A549 (cell line): ENCODE results near the gene RANGRF. TPM values are rescaled to one million over a fixed set of nuclear protein-coding genes. Genes with fewer than 3 reads are reported as not detected.

ENCODE experiments used
- ATAC-seq, 2 experiments: fragments of 200-7000 bp in 1 of 2; fragments of >200 bp in 1 of 2; cut with Nextera tagmentation in 1 of 2; cut with Tn5 transposase in 1 of 2; 3 replicates each; pipeline versions ENCODE4 v1.8.0 to v1.9.1; 2018 to 2020; ENCODE audit warnings: mild to moderate bottlenecking in 1 of 2, moderate library complexity in 1 of 2
- CTCF ChIA-PET: fragments of 300-600 bp; sonication (Branson Sonifier 250); formaldehyde crosslinking; extraction: SDS; loops from one replicate; lab custom pipeline; 2021; ENCODE audit warnings: antibody characterized with exemption, inconsistent platforms; lab: Yijun Ruan, JAX
- POLR2A ChIA-PET: fragments of 350-600 bp; formaldehyde crosslinking; extraction: SDS; loops from one replicate; lab custom pipeline; 2021; ENCODE audit warnings: antibody characterized with exemption, inconsistent platforms; lab: Yijun Ruan, JAX
- DNase-seq, 2 experiments: peaks; one replicate each; pipeline versions ENCODE4 v3.0.0 to v3.0.0-alpha.2; 2011 to 2016; ENCODE audit warnings: low read depth in 1 of 2, low spot score in 1 of 2
- FAIRE-seq: peaks from 2 replicates; lab custom pipeline; 2011; peaks lifted over from hg19 to GRCh38; lab: Jason Lieb, UNC
- H3K27ac ChIP-seq, 2 experiments: fragments of >200 bp; sonication (Bioruptor Twin); formaldehyde crosslinking; 3 replicates each; pipeline ENCODE4 v1.5.1; 2016 to 2017
- H3K4me1 ChIP-seq: fragments of >200 bp; sonication (Bioruptor Twin); formaldehyde crosslinking; 3 replicates; pipeline ENCODE4 v1.6.1; 2016
- H3K4me2 ChIP-seq: fragments of >200 bp; sonication (Bioruptor Twin); formaldehyde crosslinking; 3 replicates; pipeline ENCODE4 v1.6.1; 2016
- H3K4me3 ChIP-seq: fragments of >200 bp; sonication (Bioruptor Twin); formaldehyde crosslinking; 3 replicates; pipeline ENCODE4 v1.5.1; 2016
- H3K9me3 ChIP-seq: fragments of >200 bp; sonication (Bioruptor Twin); formaldehyde crosslinking; 3 replicates; pipeline ENCODE4 v1.6.1; 2016
- BCL3 ChIP-seq: fragments of >200 bp; sonication (Bioruptor Twin); formaldehyde crosslinking; IDR thresholded peaks from 3 replicates; pipeline ENCODE4 v1.6.1; 2016
- BHLHE40 ChIP-seq: IDR thresholded peaks from 2 replicates; pipeline ENCODE4 v1.6.1; 2012; ENCODE audit warnings: low read depth, low read length, inconsistent platforms
- CBX2 ChIP-seq: fragments of 200-600 bp; sonication (generic); IDR thresholded peaks from 2 replicates; pipeline ENCODE4 v1.6.1; 2016; ENCODE audit warnings: low read depth, mild to moderate bottlenecking, borderline replicate concordance
- CBX8 ChIP-seq: fragments of 200-600 bp; sonication (generic); IDR thresholded peaks from 2 replicates; pipeline ENCODE4 v1.6.1; 2016
- CHD2 ChIP-seq: fragments of 150-350 bp; IDR thresholded peaks from 2 replicates; pipeline ENCODE4 v1.6.1; 2014; ENCODE audit warnings: low read length; ENCODE audit not compliant: partially characterized antibody
- E2F6 ChIP-seq: IDR thresholded peaks from 2 replicates; pipeline ENCODE4 v1.6.1; 2012; ENCODE audit warnings: low read depth, borderline replicate concordance
- EHF ChIP-seq: fragments of 250-450 bp; sonication (Bioruptor Pico); IDR thresholded peaks from 2 replicates; pipeline ENCODE4 v1.5.0; 2020; ENCODE audit warnings: mild to moderate bottlenecking
- EP300 ChIP-seq, 2 experiments: fragments of >200 bp; sonication (Bioruptor Twin); formaldehyde crosslinking; IDR thresholded peaks; 2 replicates in 1 of 2; 3 replicates in 1 of 2; pipeline ENCODE4 v1.6.1; 2016 to 2017
- ESRRA ChIP-seq: fragments of 150-350 bp; IDR thresholded peaks from 2 replicates; pipeline ENCODE4 v1.6.1; 2014; ENCODE audit warnings: mild to moderate bottlenecking, low read length, borderline replicate concordance
- FOXS1 ChIP-seq: fragments of 250-450 bp; sonication (Bioruptor Pico); IDR thresholded peaks from 2 replicates; pipeline ENCODE4 v1.5.0; 2020; ENCODE audit warnings: mild to moderate bottlenecking, moderate library complexity
- GATA3 ChIP-seq: IDR thresholded peaks from 2 replicates; pipeline ENCODE4 v1.6.1; 2012; ENCODE audit warnings: borderline replicate concordance
- HDAC2 ChIP-seq: fragments of 200-600 bp; sonication (generic); IDR thresholded peaks from 2 replicates; pipeline ENCODE4 v1.6.1; 2016
- HES2 ChIP-seq: fragments of >200 bp; sonication (Bioruptor Twin); formaldehyde crosslinking; IDR thresholded peaks from 2 replicates; pipeline ENCODE4 v1.6.1; 2016
- HOXA7 ChIP-seq: fragments of 250-450 bp; sonication (Bioruptor Pico); IDR thresholded peaks from 2 replicates; pipeline ENCODE4 v1.5.0; 2020; ENCODE audit warnings: mild to moderate bottlenecking, moderate library complexity
- HOXB13 ChIP-seq: fragments of 250-450 bp; sonication (Bioruptor Pico); IDR thresholded peaks from 2 replicates; pipeline ENCODE4 v1.5.0; 2020; ENCODE audit warnings: low read depth, mild to moderate bottlenecking, moderate library complexity
- KDM1A ChIP-seq: fragments of 200-600 bp; sonication (generic); IDR thresholded peaks from 2 replicates; pipeline ENCODE4 v1.6.1; 2016; ENCODE audit warnings: low read depth, mild to moderate bottlenecking
- MAFK ChIP-seq: fragments of 450-650 bp; IDR thresholded peaks from 2 replicates; pipeline ENCODE4 v1.6.1; 2014; ENCODE audit not compliant: partially characterized antibody
- MAX ChIP-seq: IDR thresholded peaks from 2 replicates; pipeline ENCODE4 v1.6.1; 2012
- MAZ ChIP-seq: fragments of 150-350 bp; IDR thresholded peaks from 2 replicates; pipeline ENCODE4 v1.6.1; 2014; ENCODE audit warnings: antibody characterized with exemption, low read depth, low read length, borderline replicate concordance
- MYC ChIP-seq: IDR thresholded peaks from 2 replicates; pipeline ENCODE4 v1.6.1; 2012; ENCODE audit warnings: mild to moderate bottlenecking, inconsistent platforms, low read length, improper control_type of control experiment, borderline replicate concordance
- NFE2L2 ChIP-seq: fragments of 150-350 bp; conservative IDR thresholded peaks from 2 replicates; pipeline ENCODE4 v1.6.1; 2014; ENCODE audit warnings: low read length
- NPAS2 ChIP-seq: fragments of 250-450 bp; sonication (Bioruptor Pico); IDR thresholded peaks from 2 replicates; pipeline ENCODE4 v1.8.0; 2022; ENCODE audit warnings: mild to moderate bottlenecking, moderate library complexity, borderline replicate concordance
- NR3C1 ChIP-seq: fragments of >200 bp; sonication (Bioruptor Twin); formaldehyde crosslinking; IDR thresholded peaks from 3 replicates; pipeline ENCODE4 v1.6.1; 2017
- POLR2A ChIP-seq: IDR thresholded peaks from 2 replicates; pipeline ENCODE4 v1.6.1; 2012; ENCODE audit warnings: mild to moderate bottlenecking, low read length
- RAD21 ChIP-seq, 2 experiments: fragments of >200 bp in 1 of 2; sonication (Bioruptor Twin) in 1 of 2; formaldehyde crosslinking in 1 of 2; IDR thresholded peaks in 1 of 2; conservative IDR thresholded peaks in 1 of 2; 2 replicates in 1 of 2; 3 replicates in 1 of 2; pipeline ENCODE4 v1.6.1; 2012 to 2018; ENCODE audit warnings: inconsistent platforms in 1 of 2
- RARB ChIP-seq: fragments of 250-450 bp; sonication (Bioruptor Pico); IDR thresholded peaks from 2 replicates; pipeline ENCODE4 v1.8.0; 2021; ENCODE audit warnings: mild to moderate bottlenecking, moderate library complexity
- RCOR1 ChIP-seq: fragments of 150-350 bp; IDR thresholded peaks from 2 replicates; pipeline ENCODE4 v1.6.1; 2014; ENCODE audit warnings: antibody characterized with exemption, low read length, low read depth
- RFX5 ChIP-seq: fragments of 450-650 bp; IDR thresholded peaks from 2 replicates; pipeline ENCODE4 v1.7.1; 2014; ENCODE audit warnings: antibody characterized with exemption, mild to moderate bottlenecking, moderate library complexity
- SMC3 ChIP-seq: fragments of >200 bp; sonication (Bioruptor Twin); formaldehyde crosslinking; IDR thresholded peaks from 3 replicates; pipeline ENCODE4 v1.6.1; 2018; ENCODE audit warnings: inconsistent platforms
- TFCP2L1 ChIP-seq: fragments of 250-450 bp; sonication (Bioruptor Pico); IDR thresholded peaks from 2 replicates; pipeline ENCODE4 v1.5.0; 2021; ENCODE audit warnings: mild to moderate bottlenecking
- TP53 ChIP-seq: fragments of 250-450 bp; sonication (Bioruptor Pico); IDR thresholded peaks from 2 replicates; pipeline ENCODE4 v1.5.0; 2021; ENCODE audit warnings: mild to moderate bottlenecking, moderate library complexity
- ZC3H11A ChIP-seq: fragments of 450-650 bp; IDR thresholded peaks from 2 replicates; pipeline ENCODE4 v1.6.1; 2014; ENCODE audit warnings: antibody characterized with exemption, mild to moderate bottlenecking
- ZNF302 ChIP-seq: fragments of 250-450 bp; sonication (Bioruptor Pico); IDR thresholded peaks from 2 replicates; pipeline ENCODE4 v1.9.0; 2021; ENCODE audit warnings: inconsistent platforms, mild to moderate bottlenecking, moderate library complexity
- ZSCAN20 ChIP-seq: fragments of 250-450 bp; sonication (Bioruptor Pico); IDR thresholded peaks from 2 replicates; pipeline ENCODE4 v1.8.0; 2022; ENCODE audit warnings: mild to moderate bottlenecking, moderate library complexity
- WGBS: methylation state at CpG from one replicate; pipeline ENCODE4 v1.1.6; 2017; ENCODE audit errors: missing lambda C conversion rate; 5-methylcytosine and 5-hydroxymethylcytosine counted together
- polyA plus RNA-seq, 4 experiments: library from polyadenylated mRNA; depleted of rRNA in 3 of 4; stranded (reverse); fragments of >200 nt; fragmentation: RNase III in 1 of 4; extraction: RNeasy Plus Mini Kit Qiagen cat#74134 plus additional on column Dnase treatment in 1 of 4; gene quantifications; 2 replicates in 3 of 4; 3 replicates in 1 of 4; pipeline ENCODE4 v1.2.3, GENCODE V29; 2011 to 2017
- TF ChIP-seq, protein P1 (sequence below): fragments of 250-450 bp; sonication (Bioruptor Pico); IDR thresholded peaks from 2 replicates; pipeline ENCODE4 v1.5.0; 2021; ENCODE audit warnings: mild to moderate bottlenecking, moderate library complexity, borderline replicate concordance

RANGRF gene
- polyA plus RNA-seq, 2 of the 4 experiments (the other 2 are of a cell fraction): 47.2 to 56.4 TPM

GRCh38 chr17:8248751-8249607 is 39.5 kb upstream of the RANGRF start, which contains the start of gene PFAS (continued):
- TF ChIP-seq MAX: peak; percentile 100

GRCh38 chr17:8249621-8250500 is 38.6 kb upstream of the RANGRF start:
- 20% methylated on average over 10 of the region's 10 CpGs for WGBS
- H3K4me3 ChIP-seq: peak overlapping the region; percentile 74
- DNase-seq: no peak
- H3K9me3 ChIP-seq: no peaks in the 10 kb centered on the region
- CTCF ChIA-PET: interaction anchor here (0.6 to 13.9 kb wide), 9 partner anchors 8 to 155 kb away, joined by 3 to 160 read pairs (median 5); no protein-coding TSS in a partner anchor
- POLR2A ChIA-PET: interaction anchor here (0.6 to 4.5 kb wide), 10 partner anchors 20 to 186 kb away, joined by 3 to 159 read pairs (median 4); partner anchors contain the start of genes BORCS6, KRABD2, NDEL1 and RANGRF
- H3K4me2 ChIP-seq: peak overlapping the region; percentile 84
- peak overlapping the region; percentile 97 to 99 for H3K27ac ChIP-seq
- ATAC-seq: no peak
- peaks cover 8% of the 10 kb centered on the region for H3K4me1 ChIP-seq
- FAIRE-seq: no peak
- TF ChIP-seq RCOR1 (no peak), E2F6 (no peak), CBX8 (no peak), HOXA7 (CRISPR knock-in tag) (peak; percentile 50; the same call in 1 of the 2 replicates), CHD2 (no peak), TP53 (CRISPR knock-in tag) (0 out of 2 replicates have a peak, but pooled peaks have one; percentile 13), NFE2L2 (no peak), HOXB13 (CRISPR knock-in tag) (no peak), RAD21 (conservative IDR thresholded peaks at IDR 0.05 in 1 of 2, IDR thresholded peaks at IDR 0.05 in 1 of 2) (no peak), TFCP2L1 (CRISPR knock-in tag) (peak; percentile 60; the same call in 1 of the 2 replicates), ZC3H11A (no peak), MAFK (peak; percentile 84), SMC3 (no peak), EHF (CRISPR knock-in tag) (peak; percentile 19; the same call in 1 of the 2 replicates), HDAC2 (no peak), EP300 (IDR thresholded peaks at IDR 0.05) (no peak), HES2 (no peak), MYC (0 out of 2 replicates have a peak, but pooled peaks have one; percentile 31), BCL3 (no peak), KDM1A (no peak), ESRRA (no peak), FOXS1 (no peak), RFX5 (no peak), NR3C1 (no peak), MAZ (no peak), ZSCAN20 (CRISPR knock-in tag) (no peak), RARB (CRISPR knock-in tag) (no peak), NPAS2 (no peak), ZNF302 (0 out of 2 replicates have a peak, but pooled peaks have one; percentile 16), CBX2 (no peak), BHLHE40 (no peak), POLR2A (no peak), GATA3 (no peak)
- TF ChIP-seq, protein P1, sequence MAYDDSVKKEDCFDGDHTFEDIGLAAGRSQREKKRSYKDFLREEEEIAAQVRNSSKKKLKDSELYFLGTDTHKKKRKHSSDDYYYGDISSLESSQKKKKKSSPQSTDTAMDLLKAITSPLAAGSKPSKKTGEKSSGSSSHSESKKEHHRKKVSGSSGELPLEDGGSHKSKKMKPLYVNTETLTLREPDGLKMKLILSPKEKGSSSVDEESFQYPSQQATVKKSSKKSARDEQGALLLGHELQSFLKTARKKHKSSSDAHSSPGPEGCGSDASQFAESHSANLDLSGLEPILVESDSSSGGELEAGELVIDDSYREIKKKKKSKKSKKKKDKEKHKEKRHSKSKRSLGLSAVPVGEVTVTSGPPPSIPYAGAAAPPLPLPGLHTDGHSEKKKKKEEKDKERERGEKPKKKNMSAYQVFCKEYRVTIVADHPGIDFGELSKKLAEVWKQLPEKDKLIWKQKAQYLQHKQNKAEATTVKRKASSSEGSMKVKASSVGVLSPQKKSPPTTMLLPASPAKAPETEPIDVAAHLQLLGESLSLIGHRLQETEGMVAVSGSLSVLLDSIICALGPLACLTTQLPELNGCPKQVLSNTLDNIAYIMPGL (CRISPR knock-in tag): no peak
